ENCODE data around the gene EPG5. TPM values are rescaled to one million over a fixed set of nuclear protein-coding genes. Genes with fewer than 3 reads are reported as not detected.

EPG5 gene
- polyA plus RNA-seq, 1 of the 3 experiments (the other 2 are of a cell fraction): 13.6 TPM

DNA sequence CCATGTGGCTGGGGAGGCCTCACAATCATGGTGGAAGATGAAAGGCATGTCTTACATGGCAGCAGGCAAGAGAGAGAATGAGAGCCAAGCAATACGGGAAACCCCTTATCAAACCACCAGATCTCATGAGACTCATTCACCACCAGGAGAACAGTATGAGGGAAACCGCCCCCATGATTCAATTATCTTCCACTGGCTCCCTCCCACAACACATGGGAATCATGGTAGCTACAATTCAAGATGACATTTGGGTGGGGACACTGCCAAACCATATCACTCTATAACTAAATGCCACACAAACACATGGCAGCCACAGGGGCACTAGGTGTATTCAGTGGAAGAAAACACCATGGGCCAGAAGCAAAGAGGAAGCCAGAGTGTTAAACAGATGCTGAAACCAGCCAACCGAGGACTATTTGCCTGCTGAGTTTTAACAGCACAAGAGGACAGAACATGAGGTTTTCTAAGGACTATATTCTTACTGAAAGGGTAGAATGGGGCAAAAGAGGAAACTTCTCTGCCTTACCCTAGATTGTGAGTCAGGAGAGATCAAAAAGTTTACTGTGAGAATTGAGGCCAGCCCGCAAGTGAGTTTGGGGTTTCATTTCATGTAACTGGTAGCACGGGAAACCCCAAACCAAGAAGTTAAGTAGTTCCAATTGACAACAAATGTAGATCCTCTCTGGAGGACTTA, 92.5 kb downstream of the EPG5 start:
- DNase-seq: no peak

DNA sequence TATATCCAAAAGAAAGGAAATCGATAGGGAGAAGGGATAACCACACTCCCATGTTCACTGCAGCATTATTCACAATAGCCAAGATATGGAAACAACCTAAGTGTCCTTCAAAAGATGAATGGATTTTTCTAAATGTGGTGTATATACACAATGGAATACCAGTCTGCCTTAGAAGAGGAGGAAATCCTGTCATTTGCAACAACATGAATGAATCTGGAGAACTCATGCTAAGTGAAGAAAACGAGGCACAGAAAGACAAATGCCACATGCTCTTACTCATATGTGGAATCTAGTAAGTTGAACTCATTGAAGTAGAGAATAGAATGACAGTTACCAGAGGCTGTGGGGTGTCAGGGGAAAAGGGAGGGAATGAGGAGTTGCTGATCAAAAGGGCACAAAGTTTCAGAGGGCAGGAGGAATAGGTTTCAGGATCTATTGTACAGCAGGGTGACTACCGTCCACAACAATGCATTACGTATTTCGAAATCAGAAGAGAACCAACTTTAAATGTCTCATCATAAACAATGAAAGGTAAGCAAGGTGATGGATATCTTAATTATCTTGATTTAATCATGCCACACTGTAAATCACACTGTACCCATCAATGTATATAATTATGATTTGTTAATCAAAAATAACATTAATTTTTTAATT, 95.6 kb downstream of the EPG5 start:
- H3K9me2 ChIP-seq: no peaks in the 10 kb centered on the region
- H2AFZ ChIP-seq (ENCODE audit: low read depth): no peak overlapping the region
- no peaks in the 10 kb centered on the region for H3K9me3 ChIP-seq
- no peaks in the 10 kb centered on the region for H3K27me3 ChIP-seq (ENCODE audit: insufficient read depth)
- H3K4me2 ChIP-seq: no peak overlapping the region
- H3K9ac ChIP-seq: no peak overlapping the region
- 88% methylated on average over 5 of the region's 5 CpGs for WGBS (ENCODE audit: low lambda C conversion rate)
- H4K20me1 ChIP-seq (ENCODE audit: insufficient read depth): no peaks in the 10 kb centered on the region
- H3K36me3 ChIP-seq (replicated peaks in 1 of 2; ENCODE audit: control insufficient read depth in 1 of 2, insufficient read depth in 2 of 2, low read length in 1 of 2): peaks cover 42 to 87% of the 10 kb centered on the region in 2 experiments
- no peak for DNase-seq
- H3K4me3 ChIP-seq (ENCODE audit: low read depth in 2 of 2, low read length in 1 of 2): no peak overlapping the region
- ChIA-PET POLR2A (no interaction called here), CTCF (no interaction called here)
- no peak overlapping the region for H3K27ac ChIP-seq (ENCODE audit: low read depth in 2 of 2, low read length in 1 of 2)
- H3K79me2 ChIP-seq (ENCODE audit: insufficient read depth): peaks cover 4% of the 10 kb centered on the region; the same call in 1 of the 2 replicates
- H3F3A ChIP-seq (replicated peaks; ENCODE audit: insufficient read depth): no peaks in the 10 kb centered on the region
- TF ChIP-seq RFX5 (IDR thresholded peaks at IDR 0.05; ENCODE audit: low read length) (no peak), SMC3 (IDR thresholded peaks at IDR 0.05; ENCODE audit: low read depth, low read length) (no peak), FOXJ3 (CRISPR knock-in tag; IDR thresholded peaks at IDR 0.05) (no peak), RXRA (IDR thresholded peaks at IDR 0.05; ENCODE audit: borderline replicate concordance, low read depth) (no peak), TCF12 (IDR thresholded peaks at IDR 0.05) (no peak), TAF1 (IDR thresholded peaks at IDR 0.05; ENCODE audit: borderline replicate concordance, low read depth, low read length) (no peak), NRF1 (IDR thresholded peaks at IDR 0.05; ENCODE audit: low read depth, low read length) (no peak), MEF2A (IDR thresholded peaks at IDR 0.05; ENCODE audit: borderline replicate concordance, low read depth) (no peak), RAD21 (IDR thresholded peaks at IDR 0.05; ENCODE audit: low read length) (no peak)
- TF ChIP-seq, protein P1, sequence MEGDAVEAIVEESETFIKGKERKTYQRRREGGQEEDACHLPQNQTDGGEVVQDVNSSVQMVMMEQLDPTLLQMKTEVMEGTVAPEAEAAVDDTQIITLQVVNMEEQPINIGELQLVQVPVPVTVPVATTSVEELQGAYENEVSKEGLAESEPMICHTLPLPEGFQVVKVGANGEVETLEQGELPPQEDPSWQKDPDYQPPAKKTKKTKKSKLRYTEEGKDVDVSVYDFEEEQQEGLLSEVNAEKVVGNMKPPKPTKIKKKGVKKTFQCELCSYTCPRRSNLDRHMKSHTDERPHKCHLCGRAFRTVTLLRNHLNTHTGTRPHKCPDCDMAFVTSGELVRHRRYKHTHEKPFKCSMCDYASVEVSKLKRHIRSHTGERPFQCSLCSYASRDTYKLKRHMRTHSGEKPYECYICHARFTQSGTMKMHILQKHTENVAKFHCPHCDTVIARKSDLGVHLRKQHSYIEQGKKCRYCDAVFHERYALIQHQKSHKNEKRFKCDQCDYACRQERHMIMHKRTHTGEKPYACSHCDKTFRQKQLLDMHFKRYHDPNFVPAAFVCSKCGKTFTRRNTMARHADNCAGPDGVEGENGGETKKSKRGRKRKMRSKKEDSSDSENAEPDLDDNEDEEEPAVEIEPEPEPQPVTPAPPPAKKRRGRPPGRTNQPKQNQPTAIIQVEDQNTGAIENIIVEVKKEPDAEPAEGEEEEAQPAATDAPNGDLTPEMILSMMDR (IDR thresholded peaks at IDR 0.05): no peak
- TF ChIP-seq, protein P2, sequence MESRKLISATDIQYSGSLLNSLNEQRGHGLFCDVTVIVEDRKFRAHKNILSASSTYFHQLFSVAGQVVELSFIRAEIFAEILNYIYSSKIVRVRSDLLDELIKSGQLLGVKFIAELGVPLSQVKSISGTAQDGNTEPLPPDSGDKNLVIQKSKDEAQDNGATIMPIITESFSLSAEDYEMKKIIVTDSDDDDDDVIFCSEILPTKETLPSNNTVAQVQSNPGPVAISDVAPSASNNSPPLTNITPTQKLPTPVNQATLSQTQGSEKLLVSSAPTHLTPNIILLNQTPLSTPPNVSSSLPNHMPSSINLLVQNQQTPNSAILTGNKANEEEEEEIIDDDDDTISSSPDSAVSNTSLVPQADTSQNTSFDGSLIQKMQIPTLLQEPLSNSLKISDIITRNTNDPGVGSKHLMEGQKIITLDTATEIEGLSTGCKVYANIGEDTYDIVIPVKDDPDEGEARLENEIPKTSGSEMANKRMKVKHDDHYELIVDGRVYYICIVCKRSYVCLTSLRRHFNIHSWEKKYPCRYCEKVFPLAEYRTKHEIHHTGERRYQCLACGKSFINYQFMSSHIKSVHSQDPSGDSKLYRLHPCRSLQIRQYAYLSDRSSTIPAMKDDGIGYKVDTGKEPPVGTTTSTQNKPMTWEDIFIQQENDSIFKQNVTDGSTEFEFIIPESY (IDR thresholded peaks at IDR 0.05; ENCODE audit: borderline replicate concordance, low read depth): no peak
- TF ChIP-seq, protein P3, sequence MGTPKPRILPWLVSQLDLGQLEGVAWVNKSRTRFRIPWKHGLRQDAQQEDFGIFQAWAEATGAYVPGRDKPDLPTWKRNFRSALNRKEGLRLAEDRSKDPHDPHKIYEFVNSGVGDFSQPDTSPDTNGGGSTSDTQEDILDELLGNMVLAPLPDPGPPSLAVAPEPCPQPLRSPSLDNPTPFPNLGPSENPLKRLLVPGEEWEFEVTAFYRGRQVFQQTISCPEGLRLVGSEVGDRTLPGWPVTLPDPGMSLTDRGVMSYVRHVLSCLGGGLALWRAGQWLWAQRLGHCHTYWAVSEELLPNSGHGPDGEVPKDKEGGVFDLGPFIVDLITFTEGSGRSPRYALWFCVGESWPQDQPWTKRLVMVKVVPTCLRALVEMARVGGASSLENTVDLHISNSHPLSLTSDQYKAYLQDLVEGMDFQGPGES (IDR thresholded peaks at IDR 0.05; ENCODE audit: low read depth, low read length): no peak
- peaks cover 0 to 5% of the 10 kb centered on the region in 2 experiments; a peak in 2 of 4 replicates for H3K4me1 ChIP-seq (ENCODE audit: control insufficient read depth in 1 of 2, insufficient read depth in 2 of 2, low read depth in 1 of 2, low read length in 1 of 2)

More for the DNA sequence above, 92.5 kb downstream of the EPG5 start:
- H3F3A ChIP-seq (replicated peaks; ENCODE audit: insufficient read depth): peaks cover 3% of the 10 kb centered on the region
- H3K36me3 ChIP-seq (replicated peaks in 1 of 2; ENCODE audit: control insufficient read depth in 1 of 2, insufficient read depth in 2 of 2, low read length in 1 of 2): peaks cover 49 to 93% of the 10 kb centered on the region in 2 experiments
- peaks cover 0 to 5% of the 10 kb centered on the region in 2 experiments; a peak in 2 of 4 replicates for H3K4me1 ChIP-seq (ENCODE audit: control insufficient read depth in 1 of 2, insufficient read depth in 2 of 2, low read depth in 1 of 2, low read length in 1 of 2)
- 86% methylated on average over 5 of the region's 5 CpGs for WGBS (ENCODE audit: low lambda C conversion rate)
- H3K9me3 ChIP-seq: no peaks in the 10 kb centered on the region
- no peak overlapping the region for H2AFZ ChIP-seq (ENCODE audit: low read depth)
- no peaks in the 10 kb centered on the region for H3K27me3 ChIP-seq (ENCODE audit: insufficient read depth)
- no peaks in the 10 kb centered on the region for H4K20me1 ChIP-seq (ENCODE audit: insufficient read depth)
- H3K9ac ChIP-seq: no peak overlapping the region
- no peak overlapping the region for H3K4me3 ChIP-seq (ENCODE audit: low read depth in 2 of 2, low read length in 1 of 2)
- CTCF ChIA-PET: interaction anchor here (0.9 kb wide), 1 partner anchor 210 kb away, joined by 3 read pairs; no protein-coding TSS in a partner anchor
- H3K79me2 ChIP-seq (ENCODE audit: insufficient read depth): peaks cover 9% of the 10 kb centered on the region
- H3K4me2 ChIP-seq: no peak overlapping the region
- H3K27ac ChIP-seq (ENCODE audit: low read depth in 2 of 2, low read length in 1 of 2): no peak overlapping the region
- POLR2A ChIA-PET: no interaction called here
- no peaks in the 10 kb centered on the region for H3K9me2 ChIP-seq
- TF ChIP-seq POLR2AphosphoS5 (IDR thresholded peaks at IDR 0.05; ENCODE audit: low read depth, low read length) (no peak), GATA2 (CRISPR knock-in tag; IDR thresholded peaks at IDR 0.05) (no peak), FOXM1 (IDR thresholded peaks at IDR 0.05; ENCODE audit: low read depth) (no peak), RAD21 (IDR thresholded peaks at IDR 0.05; ENCODE audit: low read length) (no peak)
- TF ChIP-seq, protein P2 (IDR thresholded peaks at IDR 0.05; ENCODE audit: borderline replicate concordance, low read depth): no peak

Data from SK-N-SH (cell line).